NK-92 treated with Interleukin-12 subunit alpha and Interleukin-12 subunit beta, amount 100 ng/mL, for 24 hours (cell line): Measurements from ENCODE around the gene ZCCHC12.
"Not testable (repeated sequence)": the region's sequence is repeated elsewhere in the genome, so short reads cannot be mapped to it uniquely, and the experiment has no call there.

ENCODE experiments used
- DNase-seq: peaks from one replicate; lab custom pipeline; 2025; lab: John Stamatoyannopoulos, UW

Gene ZCCHC12

GRCh38 chrX:118823263-118824172 is at the start of gene ZCCHC12:
Gene ZCCHC12, plus strand, starts transcription at chrX:118823824. Its CDS starts 1,421 bp downstream, at chrX:118825245.
- no peak for DNase-seq

GRCh38 chrX:118779581-118779980 is 44.0 kb upstream of the ZCCHC12 start:
- no peak for DNase-seq

GRCh38 chrX:118780509-118780908 is 43.1 kb upstream of the ZCCHC12 start:
- no peak for DNase-seq

GRCh38 chrX:118780911-118781310 is 42.7 kb upstream of the ZCCHC12 start:
- DNase-seq = no peak

GRCh38 chrX:118795528-118796280 is 27.9 kb upstream of the ZCCHC12 start:
- no peak for DNase-seq

- no peak for DNase-seq
Measured at GRCh38 chrX:118802857-118803256, 20.8 kb upstream of the ZCCHC12 start.

GRCh38 chrX:118807151-118808017 is 16.2 kb upstream of the ZCCHC12 start:
- no peak for DNase-seq

GRCh38 chrX:118817257-118817656 is 6.4 kb upstream of the ZCCHC12 start:
- DNase-seq = not testable (repeated sequence)

GRCh38 chrX:118824173-118824730 is 628 bp downstream of the ZCCHC12 start:
- DNase-seq = no peak

GRCh38 chrX:118825227-118825626 is 1.6 kb downstream of the ZCCHC12 start:
- no peak for DNase-seq

GRCh38 chrX:118839334-118839958 is 15.8 kb downstream of the ZCCHC12 start:
- no peak for DNase-seq

- DNase-seq = no peak
Measured at GRCh38 chrX:118847676-118848075, 24.1 kb downstream of the ZCCHC12 start.

GRCh38 chrX:118853596-118853995 is 30.0 kb downstream of the ZCCHC12 start:
- no peak for DNase-seq

GRCh38 chrX:118855681-118856310 is 32.2 kb downstream of the ZCCHC12 start:
- DNase-seq = no peak

GRCh38 chrX:118857006-118857405 is 33.4 kb downstream of the ZCCHC12 start:
- no peak for DNase-seq

GRCh38 chrX:118861338-118861737 is 37.7 kb downstream of the ZCCHC12 start:
- DNase-seq = no peak

- DNase-seq = no peak
Measured at GRCh38 chrX:118862091-118862490, 38.5 kb downstream of the ZCCHC12 start.

GRCh38 chrX:118862979-118863378 is 39.4 kb downstream of the ZCCHC12 start:
- DNase-seq = no peak

- DNase-seq = no peak
Measured at GRCh38 chrX:118864063-118864635, 40.5 kb downstream of the ZCCHC12 start.

GRCh38 chrX:118865231-118865630 is 41.6 kb downstream of the ZCCHC12 start:
- no peak for DNase-seq
